Measurements from ENCODE around the gene UIMC1. TPM values are rescaled to one million over a fixed set of nuclear protein-coding genes. Genes with fewer than 3 reads are reported as not detected.

The UIMC1 gene
- total and polyA plus RNA-seq, 2 of the 13 experiments (the other 11 are each of a cell fraction or from before 2014, with no cell fraction given): 18.9 to 32.7 TPM

DNA sequence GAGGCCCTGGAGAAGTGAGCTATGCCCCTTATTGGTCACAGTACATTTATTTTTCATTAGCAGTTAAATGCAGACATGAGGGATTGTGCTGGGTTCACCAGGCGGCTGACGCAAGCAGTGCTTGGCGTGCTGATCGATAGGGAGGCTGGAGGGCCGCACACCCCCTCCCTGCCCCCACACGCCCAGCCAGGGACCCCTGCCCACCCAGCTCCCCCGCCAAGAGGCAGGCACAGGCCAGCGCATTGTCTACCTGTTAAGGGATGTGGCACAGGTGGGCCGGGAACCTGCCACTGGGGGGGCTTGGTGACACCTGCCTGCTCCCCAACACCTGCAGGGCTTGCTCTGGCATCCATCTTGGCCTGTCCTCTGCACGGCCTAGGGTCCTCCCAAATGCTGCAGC lies 146.7 kb downstream of the UIMC1 start:
- H3K4me3 ChIP-seq (replicated peaks in 1 of 3; ENCODE audit: insufficient read depth in 1 of 3, low read depth in 2 of 3, low read length in 3 of 3): no peak overlapping the region
- in situ Hi-C loops (cut with HindIII; ENCODE audit: extremely low pct_ligation_motif_present, low pct_unique_long_range_greater_than_20kb): no loop called here
- intact Hi-C loops (cut with micrococcal nuclease; ENCODE audit: unreplicated experiment): no loop called here
- POLR2A ChIA-PET: no interaction called here
- no peak overlapping the region for H3K9ac ChIP-seq (ENCODE audit: insufficient read depth, low read depth, low read length)
- ATAC-seq (no peak), DNase-seq (ENCODE audit: low spot score) (no peak), FAIRE-seq (no peak)
- H3K4me1 ChIP-seq (ENCODE audit: insufficient read depth, low read length): no peaks in the 10 kb centered on the region
- BruUV-seq (replicated peaks): no TSS peak
- no peak overlapping the region for H2AFZ ChIP-seq (ENCODE audit: low read length)
- no CpG with 5 or more reads among the region's 10 CpGs for WGBS (ENCODE audit: low lambda C conversion rate)
- no peaks in the 10 kb centered on the region for H3K79me2 ChIP-seq (ENCODE audit: insufficient read depth, low read length)
- no peak overlapping the region for H3K27ac ChIP-seq (ENCODE audit: extremely low read length, insufficient read depth, low read length)
- CTCF ChIA-PET (ENCODE audit: low intra/inter-chr PET ratio, low total read pairs): no interaction called here
- no peaks in the 10 kb centered on the region for H3K36me3 ChIP-seq (replicated peaks in 1 of 2; ENCODE audit: control insufficient read depth in 1 of 2, insufficient read depth in 2 of 2, low read length in 2 of 2)
- H3K27me3 ChIP-seq (ENCODE audit: control insufficient read depth in 1 of 2, insufficient read depth in 2 of 2, low read length in 2 of 2): peaks cover 30 to 84% of the 10 kb centered on the region in 2 experiments; a peak in 4 of 5 replicates
- H3K4me2 ChIP-seq (ENCODE audit: low read depth, low read length): no peak overlapping the region
- H4K20me1 ChIP-seq (ENCODE audit: insufficient read depth, low read length): no peaks in the 10 kb centered on the region
- H3K9me3 ChIP-seq (ENCODE audit: low read length): no peaks in the 10 kb centered on the region
- TF ChIP-seq SIN3B (IDR thresholded peaks at IDR 0.05; ENCODE audit: low read length): no peak
- no peak for TF ChIP-seq ZNF784 (CRISPR knock-in tag; IDR thresholded peaks at IDR 0.05; ENCODE audit: borderline replicate concordance)
- no peak for TF ChIP-seq GATA4 (IDR thresholded peaks at IDR 0.05; ENCODE audit: borderline replicate concordance, low read depth)
- no peak for TF ChIP-seq MTF1 (CRISPR knock-in tag; IDR thresholded peaks at IDR 0.05)
- TF ChIP-seq TBP (CRISPR knock-in tag; IDR thresholded peaks at IDR 0.05): no peak
- TF ChIP-seq SMYD3 (CRISPR knock-in tag; IDR thresholded peaks at IDR 0.05): no peak
- no peak for TF ChIP-seq MEF2D (CRISPR knock-in tag; IDR thresholded peaks at IDR 0.05)
- no peak for TF ChIP-seq CREB3 (CRISPR knock-in tag; IDR thresholded peaks at IDR 0.05)
- no peak for TF ChIP-seq ZNF343 (CRISPR knock-in tag; IDR thresholded peaks at IDR 0.05)
- no peak for TF ChIP-seq ZNF282 (IDR thresholded peaks at IDR 0.05; ENCODE audit: partially characterized antibody)
- TF ChIP-seq TERF1 (CRISPR knock-in tag; IDR thresholded peaks at IDR 0.05): no peak
- TF ChIP-seq RNF2 (conservative IDR thresholded peaks at IDR 0.05; ENCODE audit: low read depth): no peak
- no peak for TF ChIP-seq DMAP1 (CRISPR knock-in tag; IDR thresholded peaks at IDR 0.05)
- TF ChIP-seq, protein P1, sequence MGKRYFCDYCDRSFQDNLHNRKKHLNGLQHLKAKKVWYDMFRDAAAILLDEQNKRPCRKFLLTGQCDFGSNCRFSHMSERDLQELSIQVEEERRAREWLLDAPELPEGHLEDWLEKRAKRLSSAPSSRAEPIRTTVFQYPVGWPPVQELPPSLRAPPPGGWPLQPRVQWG (CRISPR knock-in tag; IDR thresholded peaks at IDR 0.05; ENCODE audit: borderline replicate concordance, low read depth): no peak
- no peak for TF ChIP-seq ZNF609 (CRISPR knock-in tag; IDR thresholded peaks at IDR 0.05; ENCODE audit: borderline replicate concordance)
